Osteoblast (primary cell): ENCODE results near the gene FTSJ3. TPM values are rescaled to one million over a fixed set of nuclear protein-coding genes. Genes with fewer than 3 reads are reported as not detected.
A peak's percentile ranks its signal among the peaks of the same experiment; 100 is the strongest.
"Not testable (repeated sequence)": the region's sequence is repeated elsewhere in the genome, so short reads cannot be mapped to it uniquely, and the experiment has no call there.

Experiments used
- DNase-seq: peaks from one replicate; pipeline ENCODE4 v3.0.0; 2011; ENCODE audit warnings: low spot score, mixed read lengths; ENCODE audit not compliant: insufficient read length; ENCODE audit errors: missing footprints
- H2AFZ ChIP-seq: 2 replicates; pipeline ENCODE4 v1.6.0; 2011; ENCODE audit warnings: mild to moderate bottlenecking, low read length
- H3K27ac ChIP-seq: 2 replicates; pipeline ENCODE4 v1.5.1; 2011; ENCODE audit warnings: mild to moderate bottlenecking, low read depth, low read length, moderate library complexity
- H3K27me3 ChIP-seq: 2 replicates; pipeline ENCODE4 v1.6.0; 2012; ENCODE audit warnings: mild to moderate bottlenecking, control low read depth, inconsistent platforms, low read length, moderate library complexity; ENCODE audit not compliant: insufficient read depth
- H3K36me3 ChIP-seq: 2 replicates; pipeline ENCODE4 v1.5.1; 2011; ENCODE audit warnings: mild to moderate bottlenecking, low read length, control low read depth, moderate library complexity; ENCODE audit not compliant: insufficient read depth
- H3K4me1 ChIP-seq: 2 replicates; pipeline ENCODE4 v1.5.1; 2011; ENCODE audit warnings: mild to moderate bottlenecking, low read length, control low read depth, moderate library complexity; ENCODE audit not compliant: insufficient read depth
- H3K4me2 ChIP-seq: 2 replicates; pipeline ENCODE4 v1.6.0; 2011; ENCODE audit warnings: mild to moderate bottlenecking, low read length; ENCODE audit not compliant: insufficient read depth
- H3K4me3 ChIP-seq: fragments of 200-600 bp; sonication (generic); 3 replicates; pipeline ENCODE4 v1.5.1; 2012; ENCODE audit warnings: mild to moderate bottlenecking, low read length, inconsistent platforms; ENCODE audit not compliant: insufficient read depth
- H3K79me2 ChIP-seq: 2 replicates; pipeline ENCODE4 v1.6.0; 2012; ENCODE audit warnings: mild to moderate bottlenecking, low read length, control low read depth, inconsistent platforms; ENCODE audit not compliant: insufficient read depth
- H3K9me3 ChIP-seq: 2 replicates; pipeline ENCODE4 v1.5.1; 2011; ENCODE audit warnings: low read depth, low read length, control low read depth
- H4K20me1 ChIP-seq: 2 replicates; pipeline ENCODE4 v1.6.0; 2012; ENCODE audit warnings: mild to moderate bottlenecking, low read length, control low read depth; ENCODE audit not compliant: insufficient read depth
- total RNA-seq: library from RNA; depleted of rRNA; stranded (reverse); fragments of >200 nt; gene quantifications from 2 replicates; pipeline ENCODE4 v1.2.3, GENCODE V29; 2012
- TF ChIP-seq, protein P1 (sequence below): IDR thresholded peaks from 2 replicates; pipeline ENCODE4 v1.5.1; 2011; ENCODE audit warnings: mild to moderate bottlenecking, low read depth, low read length, moderate library complexity; ENCODE audit errors: extremely low read depth

FTSJ3 gene
- total RNA-seq, 1 donor: 45.2 TPM

DNA sequence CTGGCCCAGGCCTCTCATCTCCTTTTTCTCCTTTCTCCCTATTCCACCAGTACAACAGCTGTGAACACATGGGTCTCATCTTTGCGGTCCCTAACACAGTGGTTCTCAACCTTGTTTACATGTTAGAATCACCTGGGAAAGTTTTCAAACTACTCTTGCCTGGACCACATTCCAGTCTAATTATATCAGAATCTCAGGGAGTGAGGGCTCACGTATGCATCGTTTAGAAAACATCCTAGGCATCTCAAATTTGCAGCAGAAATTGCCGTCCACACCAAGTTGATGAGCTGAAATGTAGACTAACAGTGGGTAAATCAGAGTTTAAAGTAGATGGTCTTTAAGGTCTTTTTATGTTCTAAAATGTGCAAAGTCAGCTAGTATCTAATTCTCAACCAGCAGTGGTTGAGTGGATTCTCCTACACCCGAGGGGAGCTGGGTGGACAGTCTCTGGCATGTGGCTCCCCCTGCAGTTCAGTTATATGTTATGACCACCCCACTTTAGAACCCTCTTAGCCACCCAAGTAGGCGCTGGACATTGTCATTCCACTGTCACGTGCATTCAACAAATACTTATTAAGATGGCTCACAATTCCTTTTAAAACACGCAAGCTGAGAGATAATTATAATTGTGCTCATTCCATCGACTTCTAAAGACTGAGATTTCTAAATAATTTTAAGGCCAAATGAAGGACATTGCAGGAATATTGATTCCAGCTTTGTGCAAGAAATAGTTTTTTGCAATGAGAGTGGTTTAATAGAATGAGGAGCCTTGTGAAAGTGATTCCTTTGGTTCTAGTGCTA lies 42.2 kb upstream of the FTSJ3 start:
- TF ChIP-seq, protein P1, sequence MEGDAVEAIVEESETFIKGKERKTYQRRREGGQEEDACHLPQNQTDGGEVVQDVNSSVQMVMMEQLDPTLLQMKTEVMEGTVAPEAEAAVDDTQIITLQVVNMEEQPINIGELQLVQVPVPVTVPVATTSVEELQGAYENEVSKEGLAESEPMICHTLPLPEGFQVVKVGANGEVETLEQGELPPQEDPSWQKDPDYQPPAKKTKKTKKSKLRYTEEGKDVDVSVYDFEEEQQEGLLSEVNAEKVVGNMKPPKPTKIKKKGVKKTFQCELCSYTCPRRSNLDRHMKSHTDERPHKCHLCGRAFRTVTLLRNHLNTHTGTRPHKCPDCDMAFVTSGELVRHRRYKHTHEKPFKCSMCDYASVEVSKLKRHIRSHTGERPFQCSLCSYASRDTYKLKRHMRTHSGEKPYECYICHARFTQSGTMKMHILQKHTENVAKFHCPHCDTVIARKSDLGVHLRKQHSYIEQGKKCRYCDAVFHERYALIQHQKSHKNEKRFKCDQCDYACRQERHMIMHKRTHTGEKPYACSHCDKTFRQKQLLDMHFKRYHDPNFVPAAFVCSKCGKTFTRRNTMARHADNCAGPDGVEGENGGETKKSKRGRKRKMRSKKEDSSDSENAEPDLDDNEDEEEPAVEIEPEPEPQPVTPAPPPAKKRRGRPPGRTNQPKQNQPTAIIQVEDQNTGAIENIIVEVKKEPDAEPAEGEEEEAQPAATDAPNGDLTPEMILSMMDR: peak; percentile 36
- not testable (repeated sequence) for H3K4me1 ChIP-seq, H3K27me3 ChIP-seq, H3K4me2 ChIP-seq, H3K79me2 ChIP-seq, H3K27ac ChIP-seq, H4K20me1 ChIP-seq, H3K4me3 ChIP-seq, H2AFZ ChIP-seq, H3K36me3 ChIP-seq, DNase-seq, H3K9me3 ChIP-seq

DNA sequence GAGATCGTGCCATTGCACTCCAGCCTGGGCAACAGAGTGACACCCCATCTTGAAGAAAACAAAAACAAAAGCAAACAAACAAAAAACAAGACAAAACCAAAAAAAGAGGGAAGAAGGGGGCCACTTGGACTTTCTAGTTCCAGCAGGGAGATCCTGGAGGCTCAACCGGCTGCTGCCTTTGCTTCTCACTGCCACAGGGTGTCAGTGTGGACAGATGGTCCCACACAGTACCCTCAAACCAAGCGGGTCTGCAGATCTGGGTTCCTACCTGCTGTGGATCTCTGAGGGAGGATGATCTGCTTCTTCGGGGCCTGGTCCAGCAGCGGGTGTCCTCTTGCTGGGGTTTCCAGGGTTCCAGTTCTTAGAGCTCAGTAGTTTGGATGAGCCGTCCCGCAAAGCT lies 39.2 kb upstream of the FTSJ3 start:
- not testable (repeated sequence) for H2AFZ ChIP-seq, H3K4me2 ChIP-seq, H4K20me1 ChIP-seq, H3K4me3 ChIP-seq, H3K36me3 ChIP-seq, H3K27me3 ChIP-seq, H3K9me3 ChIP-seq, H3K27ac ChIP-seq, DNase-seq, H3K4me1 ChIP-seq, H3K79me2 ChIP-seq
- TF ChIP-seq, protein P1: peak; percentile 6

DNA sequence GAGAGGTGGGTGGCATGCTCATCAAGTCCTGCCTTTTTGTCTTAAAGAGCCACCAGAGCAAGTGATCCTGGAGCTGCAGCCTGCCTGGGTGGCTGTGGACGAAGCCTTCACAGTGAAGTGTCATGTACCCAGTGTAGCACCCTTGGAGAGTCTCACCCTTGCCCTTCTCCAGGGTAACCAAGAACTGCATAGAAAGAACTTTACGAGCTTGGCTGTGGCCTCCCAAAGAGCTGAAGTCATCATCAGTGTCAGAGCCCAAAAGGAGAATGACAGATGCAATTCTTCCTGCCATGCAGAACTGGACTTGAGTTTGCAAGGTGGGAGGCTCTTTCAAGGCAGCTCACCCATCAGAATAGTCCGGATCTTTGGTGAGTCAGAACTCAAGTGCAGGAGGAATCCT lies 31.8 kb upstream of the FTSJ3 start:
- no peaks in the 10 kb centered on the region for H3K4me1 ChIP-seq
- H3K27ac ChIP-seq: no peak overlapping the region
- H3K36me3 ChIP-seq: no peaks in the 10 kb centered on the region
- no peak overlapping the region for H3K4me2 ChIP-seq
- H3K4me3 ChIP-seq: no peak overlapping the region
- TF ChIP-seq, protein P1: no peak
- no peak for DNase-seq
- H3K27me3 ChIP-seq: peaks cover 24% of the 10 kb centered on the region
- no peak overlapping the region for H2AFZ ChIP-seq
- H3K79me2 ChIP-seq: no peaks in the 10 kb centered on the region
- H4K20me1 ChIP-seq: no peaks in the 10 kb centered on the region
- no peaks in the 10 kb centered on the region for H3K9me3 ChIP-seq

DNA sequence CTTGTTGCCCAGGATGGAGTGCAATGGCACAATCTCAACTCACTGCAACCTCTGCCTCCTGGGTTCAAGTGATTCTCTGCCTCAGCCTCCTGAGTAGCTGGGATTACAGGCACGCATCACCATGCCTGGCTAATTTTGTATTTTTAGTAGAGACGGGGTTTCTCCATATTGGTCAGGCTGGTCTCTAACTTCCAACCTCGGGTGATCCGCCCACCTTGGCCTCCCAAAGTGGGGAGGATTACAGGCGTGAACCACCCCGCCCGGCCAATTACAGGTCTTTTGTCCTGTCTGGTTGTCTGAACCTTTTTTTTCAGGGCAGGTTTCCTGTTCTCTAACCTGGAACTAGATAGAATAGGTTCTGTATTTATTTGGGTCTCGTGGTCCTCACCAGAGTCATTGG lies 29.0 kb upstream of the FTSJ3 start:
- not testable (repeated sequence) for H3K27ac ChIP-seq, H3K4me2 ChIP-seq, DNase-seq, H3K9me3 ChIP-seq, H3K4me3 ChIP-seq, H2AFZ ChIP-seq, H3K4me1 ChIP-seq, H4K20me1 ChIP-seq, H3K36me3 ChIP-seq, H3K79me2 ChIP-seq
- H3K27me3 ChIP-seq: peaks cover 25% of the 10 kb centered on the region
